NCI-H748 (cell line): Measurements from ENCODE around the gene LEMD1.
"Not testable (repeated sequence)": the region's sequence is repeated elsewhere in the genome, so short reads cannot be mapped to it uniquely, and the experiment has no call there.

Experiments used
- DNase-seq: peaks from one replicate; lab custom pipeline; 2025; ENCODE audit not compliant: unreplicated experiment; lab: John Stamatoyannopoulos, UW

The LEMD1 gene

DNA sequence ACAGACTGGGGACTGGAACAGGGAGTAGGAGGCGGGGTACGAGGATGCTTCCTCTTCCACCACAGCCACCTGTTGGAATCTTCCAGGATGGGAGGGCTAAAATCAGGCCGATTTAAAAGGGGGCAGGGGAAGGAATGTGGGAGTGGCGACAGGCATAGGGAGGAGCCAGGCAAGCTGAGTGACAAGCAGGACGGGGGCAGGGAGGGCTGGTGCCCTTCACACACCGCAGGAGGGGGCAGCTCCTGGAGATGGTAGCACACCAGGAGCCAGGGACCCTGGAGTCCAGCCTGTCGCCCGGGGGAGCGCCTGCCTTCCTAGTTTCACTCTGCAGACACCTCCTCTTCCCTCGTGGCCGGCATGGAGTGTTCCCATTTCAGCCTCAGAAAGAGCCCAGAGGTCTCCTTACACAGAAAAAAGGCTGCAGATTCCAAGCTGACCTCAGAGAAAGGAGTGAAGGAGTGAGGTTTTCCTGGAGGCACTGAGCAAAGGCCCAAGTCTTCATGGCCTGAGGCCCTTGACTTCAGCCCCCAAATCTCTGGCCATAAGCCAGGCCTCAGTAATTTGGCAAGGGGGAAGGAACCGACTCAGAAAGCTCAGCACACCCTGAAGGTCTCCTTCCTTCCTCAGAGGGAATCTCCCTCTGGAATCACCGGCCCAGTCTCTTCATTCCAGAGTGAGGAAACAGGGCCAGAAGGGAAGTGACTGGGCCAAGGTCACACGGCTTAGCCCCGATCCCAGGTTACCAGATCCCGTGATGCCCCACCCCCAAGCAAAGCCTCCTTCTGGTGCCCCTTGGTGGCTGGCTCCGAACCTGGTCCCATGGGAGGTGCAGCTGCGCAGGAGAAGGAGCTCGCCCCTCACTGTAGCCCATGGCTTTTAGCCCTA lies 25.8 kb upstream of the LEMD1 start:
- no peak for DNase-seq

DNA sequence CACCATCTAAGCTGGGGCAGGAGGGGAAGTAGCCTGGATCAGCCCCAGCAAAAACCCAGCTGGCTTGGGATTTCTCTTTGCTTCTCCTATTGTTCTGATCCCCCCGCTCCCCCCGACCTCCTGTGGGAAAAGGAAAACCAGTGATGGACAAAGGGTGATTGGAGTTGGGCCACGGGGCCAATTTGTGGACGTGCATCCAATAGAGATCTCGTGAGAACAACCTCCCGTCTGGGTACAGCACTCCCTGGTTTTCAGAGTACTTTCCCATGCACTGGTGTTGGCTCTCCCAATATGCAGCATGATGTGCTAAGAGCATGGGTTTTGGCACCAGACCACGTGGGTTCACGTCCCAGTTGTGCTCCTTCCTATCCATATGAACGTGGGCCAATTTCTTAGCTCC lies 25.0 kb upstream of the LEMD1 start:
- DNase-seq = no peak

DNA sequence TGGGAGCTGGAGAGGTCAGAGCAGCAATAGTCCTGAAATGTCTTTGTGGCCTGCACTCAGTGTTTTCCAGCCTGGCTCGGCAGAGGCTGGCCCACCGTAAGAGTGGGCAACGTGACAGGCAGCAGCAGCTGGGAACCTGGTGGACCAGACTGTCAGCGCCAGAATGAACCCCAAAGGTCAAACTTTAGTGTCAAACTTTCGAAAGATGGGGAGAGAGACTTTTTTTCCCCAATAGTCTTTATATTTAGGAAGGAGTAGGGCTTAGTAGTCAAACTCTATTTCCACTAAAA lies 23.7 kb upstream of the LEMD1 start:
- DNase-seq = no peak

DNA sequence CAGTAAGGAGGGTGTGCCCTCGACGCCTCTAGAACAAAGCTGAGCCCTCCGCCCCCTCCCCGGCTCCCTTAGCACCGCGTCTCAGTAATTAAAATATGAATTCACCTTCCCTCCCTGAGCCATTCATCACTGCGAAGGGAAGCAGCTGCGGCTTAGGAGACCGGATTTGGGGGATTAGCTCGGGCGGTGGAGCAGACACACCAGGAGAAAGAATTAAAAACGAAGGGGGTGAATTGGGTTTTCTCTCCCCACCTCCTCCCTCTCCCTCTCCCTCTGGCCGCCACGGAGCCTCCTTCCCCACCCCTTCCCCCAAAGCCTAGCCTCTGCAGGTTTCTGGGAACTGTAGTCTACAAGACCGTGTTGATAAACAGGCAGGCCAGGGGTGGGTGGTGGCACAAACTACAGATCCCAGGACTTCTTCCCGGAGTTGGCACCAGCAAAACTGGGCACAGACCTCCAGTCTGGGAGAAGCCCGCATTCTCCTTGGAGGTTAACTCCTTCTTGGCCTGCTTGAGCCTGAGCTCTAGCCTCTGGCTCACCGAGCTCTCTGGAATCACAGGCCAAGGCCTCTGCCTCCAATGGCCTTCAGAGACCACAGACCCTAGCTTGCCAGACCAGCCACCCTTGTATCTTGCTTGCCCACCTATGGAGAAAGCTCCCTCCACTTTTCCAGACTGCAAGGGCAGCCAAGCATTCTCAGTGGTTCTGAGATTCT lies 23.2 kb upstream of the LEMD1 start:
- peak; percentile 71 for DNase-seq

DNA sequence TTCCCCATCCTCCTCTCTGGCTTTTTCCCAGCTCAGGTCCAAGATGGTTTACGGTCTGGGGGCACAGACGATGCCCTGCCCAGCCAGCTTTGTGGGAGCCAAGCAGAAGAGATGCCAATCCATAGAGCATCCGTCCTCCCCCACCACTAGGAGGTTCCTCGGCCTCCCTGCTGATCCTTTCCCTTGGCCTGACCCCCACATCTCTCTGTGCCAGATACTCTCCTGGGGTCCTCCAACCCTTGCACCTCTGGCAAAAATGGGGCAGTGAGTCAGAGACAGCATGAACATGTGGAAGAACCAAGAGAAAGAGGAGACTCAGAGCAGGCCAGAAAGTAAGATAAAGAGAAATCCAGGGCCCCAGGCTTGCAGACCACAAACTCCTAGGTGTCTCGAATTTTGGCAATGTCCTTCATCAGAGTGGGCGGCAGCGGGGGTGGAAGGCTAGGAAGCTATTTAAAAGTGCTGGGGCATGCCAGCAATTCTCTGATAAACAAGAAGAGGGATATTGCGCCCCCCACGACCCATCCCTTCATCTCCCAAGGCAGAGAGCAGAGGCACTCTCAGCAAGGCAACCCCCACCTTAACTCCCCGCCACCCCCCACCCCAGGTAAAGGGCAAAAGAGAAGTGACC lies 22.6 kb upstream of the LEMD1 start:
- DNase-seq = no peak

DNA sequence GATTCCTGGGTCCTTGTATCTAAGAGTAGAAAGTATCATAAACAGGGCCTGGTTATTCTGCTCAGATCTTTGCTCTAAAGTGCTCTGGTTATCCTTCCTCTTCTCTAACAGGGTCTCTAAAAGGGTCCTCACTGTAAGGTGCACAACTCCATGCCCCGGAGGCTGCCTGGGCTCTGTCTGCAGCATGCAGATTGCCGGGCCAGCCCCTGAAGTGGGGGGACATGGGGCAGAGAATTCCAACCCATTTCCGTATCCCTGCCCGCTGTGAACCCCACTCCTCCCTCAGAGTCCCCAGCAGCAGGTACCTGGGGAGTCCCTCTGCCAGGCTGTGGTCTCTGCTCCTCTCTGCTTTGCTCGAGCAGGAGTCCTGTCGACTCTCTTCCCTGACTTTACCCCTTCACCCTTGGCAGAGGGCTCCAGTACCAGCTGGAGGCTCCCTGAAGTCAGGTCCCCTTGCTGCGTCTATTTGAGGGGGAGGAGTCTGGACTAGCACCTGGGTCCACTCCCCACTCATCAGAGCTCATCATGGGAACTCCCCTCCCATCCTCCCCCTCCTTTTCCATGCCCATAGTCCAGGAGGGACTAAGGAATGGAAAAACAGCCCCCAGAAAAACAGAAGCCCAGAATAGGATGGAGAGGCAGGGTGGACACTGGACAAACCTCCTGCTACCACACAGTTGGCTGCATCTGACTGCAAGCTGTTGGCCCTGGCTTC lies 21.9 kb upstream of the LEMD1 start:
- DNase-seq = no peak

DNA sequence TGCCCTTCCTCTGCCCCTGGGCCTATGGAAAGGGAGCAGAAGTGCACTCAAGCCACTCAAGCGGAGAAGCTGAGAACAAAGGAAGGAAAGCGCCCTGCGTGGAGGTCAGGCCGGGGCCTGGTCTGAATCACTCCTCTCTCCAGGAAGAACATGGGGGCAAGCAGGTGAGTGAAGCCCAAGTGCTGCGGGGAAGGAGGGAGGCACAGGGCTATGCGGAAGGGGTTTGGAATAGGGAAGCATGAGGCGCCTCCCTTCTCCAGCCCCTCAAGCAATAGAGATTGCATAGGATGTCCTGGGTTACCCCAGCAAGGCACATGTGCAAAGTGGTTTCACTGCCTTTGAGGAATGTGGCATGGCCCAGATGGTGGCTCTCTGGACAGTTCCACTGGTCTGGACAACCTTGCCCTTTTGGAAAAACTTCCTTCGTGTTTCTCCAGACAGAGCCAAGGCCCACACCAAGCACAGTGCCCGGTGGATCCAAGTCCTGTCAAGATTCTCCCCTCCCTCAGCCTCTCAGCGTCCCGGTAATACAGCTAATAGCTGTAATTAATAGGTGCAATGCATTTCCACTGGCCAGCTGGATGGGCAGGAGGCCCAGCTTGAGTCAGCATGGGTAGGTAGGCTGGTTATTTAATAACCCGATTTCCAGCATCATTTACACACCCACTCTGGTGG lies 20.3 kb upstream of the LEMD1 start:
- DNase-seq = peak; percentile 8

DNA sequence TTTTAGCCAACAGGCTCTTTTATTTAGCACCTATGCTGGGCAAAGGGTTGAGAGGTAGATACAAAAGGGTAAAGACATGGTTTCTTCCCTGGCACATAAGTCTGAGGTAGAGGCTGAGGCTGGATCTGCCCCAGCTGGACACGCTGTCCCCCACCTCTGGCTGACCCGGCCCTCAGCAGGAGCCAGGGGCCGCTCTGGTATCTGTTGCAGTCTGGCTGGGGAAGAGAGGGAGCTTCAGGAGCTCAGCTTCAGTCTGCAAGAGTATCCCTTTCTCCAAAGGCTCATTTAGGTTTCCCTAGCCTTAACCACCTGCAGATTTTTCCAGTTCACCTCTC lies 19.8 kb upstream of the LEMD1 start:
- DNase-seq = no peak

DNA sequence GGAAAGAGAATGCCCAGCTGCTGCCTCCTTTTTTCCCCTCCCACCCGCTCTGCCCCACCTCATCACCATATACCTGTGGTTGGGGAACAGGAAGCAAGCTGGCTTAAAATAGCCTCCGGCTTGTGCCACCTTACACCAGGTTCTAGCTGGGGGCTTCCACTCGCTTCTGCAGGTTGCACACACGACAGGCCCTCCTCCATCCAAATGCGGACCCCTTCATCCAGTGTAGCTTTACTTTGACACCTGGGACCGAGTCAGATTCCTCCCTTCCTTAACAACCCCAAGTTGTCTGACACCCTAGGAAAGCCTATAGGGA lies 19.4 kb upstream of the LEMD1 start:
- DNase-seq = no peak

DNA sequence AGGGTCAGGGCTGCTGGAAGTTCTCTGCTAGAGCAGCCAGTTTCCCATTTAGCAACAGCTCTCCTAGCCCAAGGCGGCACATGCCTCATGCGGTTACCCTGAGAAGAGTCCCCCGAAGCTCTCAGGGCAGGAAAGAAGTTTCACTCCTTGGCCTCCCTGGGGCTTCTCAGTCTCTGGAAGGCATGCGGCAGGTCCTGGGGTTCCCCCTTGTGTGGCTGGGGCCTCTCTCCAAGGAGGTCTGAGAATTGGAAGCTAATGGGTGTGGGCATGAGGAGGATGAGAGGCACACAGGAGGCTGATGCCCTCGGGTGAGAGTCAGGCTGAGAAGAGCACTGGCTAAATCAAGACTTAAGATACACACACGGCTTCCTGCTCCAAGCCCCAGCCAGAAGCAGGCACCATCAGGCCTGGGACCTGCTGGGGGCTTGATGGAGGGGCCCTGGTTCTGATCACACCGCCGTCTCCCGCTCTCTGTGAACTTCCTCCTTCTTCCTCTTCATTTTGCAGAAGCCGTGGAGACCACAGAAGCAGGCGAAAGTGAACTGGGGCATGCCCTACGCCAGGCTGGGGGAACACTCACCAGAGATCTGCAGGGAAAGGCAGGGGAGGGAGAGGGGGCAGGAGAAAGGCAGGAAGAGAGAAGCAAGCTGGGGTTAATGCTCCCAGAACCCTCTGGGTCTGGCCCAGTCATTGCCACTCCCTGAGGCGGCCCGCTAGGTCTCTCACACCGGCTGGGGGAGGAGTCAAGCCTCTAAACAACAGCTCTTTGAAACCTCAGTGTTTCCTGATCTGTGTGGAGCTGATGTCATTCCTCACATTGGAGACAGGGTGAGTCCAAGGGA lies 18.8 kb upstream of the LEMD1 start:
- peak; percentile 51 for DNase-seq

DNA sequence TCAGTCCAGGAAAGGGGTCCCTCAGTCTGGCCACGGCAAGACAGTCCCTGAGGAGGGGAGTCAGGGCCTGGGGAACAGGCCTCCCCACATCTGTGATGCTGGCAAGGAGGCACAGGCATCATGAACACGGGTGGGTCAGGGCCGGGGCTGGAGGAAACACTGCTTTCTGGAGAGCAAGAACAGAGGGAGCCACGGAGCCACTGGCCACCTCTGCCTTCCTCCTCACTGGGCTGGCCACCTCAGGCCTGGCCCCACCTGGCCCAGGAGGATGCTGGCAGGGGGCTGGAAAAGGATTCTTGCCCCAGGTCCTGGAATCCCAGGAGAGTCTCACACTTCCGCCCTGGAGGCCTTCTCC lies 18.2 kb upstream of the LEMD1 start:
- DNase-seq = no peak

DNA sequence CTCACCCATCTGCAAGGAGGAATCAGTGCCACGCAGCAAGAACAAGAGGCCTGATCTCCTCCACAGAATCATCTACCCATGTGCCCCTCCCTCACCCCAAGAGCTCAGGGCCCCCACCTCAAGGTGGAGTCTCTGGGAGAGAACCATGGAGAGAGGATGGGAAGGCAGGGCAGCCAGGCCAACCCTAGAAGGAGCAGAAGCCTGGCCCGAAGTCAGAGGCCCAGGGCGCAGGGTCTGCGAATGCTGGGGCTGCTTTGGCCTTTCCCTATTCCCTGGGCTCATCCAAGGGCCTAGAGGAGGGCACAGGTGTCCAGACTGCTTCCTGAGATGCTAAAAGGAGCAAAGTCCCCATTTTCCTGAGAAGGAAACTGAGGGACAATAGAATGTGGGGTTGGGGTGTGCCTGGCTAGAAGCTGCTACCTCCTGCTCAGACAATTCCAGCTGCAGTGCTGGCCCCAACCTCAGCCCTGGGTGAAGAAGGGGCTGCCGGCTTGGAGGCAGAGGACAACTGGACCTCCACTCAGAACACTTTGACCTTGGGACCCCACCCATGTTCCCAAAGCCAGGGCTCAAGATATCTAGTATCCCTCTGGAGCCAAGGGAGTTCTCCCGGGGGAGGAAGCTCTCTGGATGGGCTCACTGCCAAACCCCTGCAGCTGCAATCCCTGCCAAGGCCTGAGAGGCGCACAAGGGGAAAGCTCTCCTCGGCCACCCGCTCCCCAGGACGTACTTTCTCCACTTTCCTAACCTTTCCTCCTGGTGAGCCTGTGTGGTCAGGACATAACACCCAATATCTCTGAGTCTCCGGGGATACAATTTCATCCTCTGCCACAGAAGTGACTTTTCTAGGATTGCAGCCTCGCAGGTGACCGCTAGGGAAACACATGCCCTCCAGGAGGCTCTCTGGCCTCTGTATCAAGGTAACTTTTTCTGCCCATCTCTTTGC lies 16.6 kb upstream of the LEMD1 start:
- peak; percentile 34 for DNase-seq

DNA sequence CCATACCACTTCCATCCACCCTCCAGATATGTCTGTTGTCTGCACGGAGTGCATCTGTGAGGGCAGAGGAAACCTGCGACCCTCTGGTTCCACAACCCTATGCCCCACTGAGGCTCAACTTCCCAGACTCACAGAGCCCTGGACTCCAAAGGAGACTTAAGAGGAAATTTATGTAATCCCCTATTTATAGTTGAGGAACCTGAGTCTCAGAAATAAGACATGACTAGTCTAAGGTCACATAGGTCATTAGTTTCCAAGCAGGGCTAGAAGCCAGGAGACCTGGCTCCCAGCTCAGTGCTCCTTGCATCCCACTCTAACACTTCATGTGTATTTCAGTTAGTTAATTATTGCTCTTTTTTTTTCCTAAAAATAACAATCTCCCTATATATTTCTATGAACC lies 15.7 kb upstream of the LEMD1 start:
- DNase-seq = no peak

DNA sequence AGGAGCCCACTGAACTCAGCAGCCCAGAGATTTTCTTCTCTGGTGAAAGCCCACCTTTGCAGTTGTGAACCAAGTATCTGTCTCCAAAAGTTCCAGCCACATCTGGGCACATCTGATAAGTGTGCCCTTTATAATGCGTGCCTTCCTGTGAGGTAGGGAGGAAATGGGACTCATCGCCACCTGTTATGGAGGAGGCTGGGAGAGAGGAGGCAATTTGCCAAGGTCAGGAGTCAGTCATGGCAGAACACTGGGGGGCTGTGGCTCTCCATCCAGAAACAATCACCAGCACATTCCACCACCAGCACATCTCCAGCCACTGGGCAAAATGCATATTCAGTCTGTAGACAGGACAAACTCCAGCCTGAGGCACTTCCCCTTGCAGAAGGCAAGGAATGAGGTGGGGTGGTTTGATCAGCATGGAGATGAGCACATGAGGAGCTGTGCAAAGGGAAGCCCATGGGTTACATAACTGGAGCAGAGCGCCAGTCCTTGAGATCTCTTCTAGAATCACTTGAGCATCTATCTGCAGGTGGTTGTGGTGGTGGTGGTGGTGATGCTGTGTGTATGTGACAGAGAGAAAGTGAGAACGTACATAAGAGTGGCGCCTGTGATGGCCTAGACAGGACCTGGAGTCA lies 15.0 kb upstream of the LEMD1 start:
- DNase-seq = no peak

DNA sequence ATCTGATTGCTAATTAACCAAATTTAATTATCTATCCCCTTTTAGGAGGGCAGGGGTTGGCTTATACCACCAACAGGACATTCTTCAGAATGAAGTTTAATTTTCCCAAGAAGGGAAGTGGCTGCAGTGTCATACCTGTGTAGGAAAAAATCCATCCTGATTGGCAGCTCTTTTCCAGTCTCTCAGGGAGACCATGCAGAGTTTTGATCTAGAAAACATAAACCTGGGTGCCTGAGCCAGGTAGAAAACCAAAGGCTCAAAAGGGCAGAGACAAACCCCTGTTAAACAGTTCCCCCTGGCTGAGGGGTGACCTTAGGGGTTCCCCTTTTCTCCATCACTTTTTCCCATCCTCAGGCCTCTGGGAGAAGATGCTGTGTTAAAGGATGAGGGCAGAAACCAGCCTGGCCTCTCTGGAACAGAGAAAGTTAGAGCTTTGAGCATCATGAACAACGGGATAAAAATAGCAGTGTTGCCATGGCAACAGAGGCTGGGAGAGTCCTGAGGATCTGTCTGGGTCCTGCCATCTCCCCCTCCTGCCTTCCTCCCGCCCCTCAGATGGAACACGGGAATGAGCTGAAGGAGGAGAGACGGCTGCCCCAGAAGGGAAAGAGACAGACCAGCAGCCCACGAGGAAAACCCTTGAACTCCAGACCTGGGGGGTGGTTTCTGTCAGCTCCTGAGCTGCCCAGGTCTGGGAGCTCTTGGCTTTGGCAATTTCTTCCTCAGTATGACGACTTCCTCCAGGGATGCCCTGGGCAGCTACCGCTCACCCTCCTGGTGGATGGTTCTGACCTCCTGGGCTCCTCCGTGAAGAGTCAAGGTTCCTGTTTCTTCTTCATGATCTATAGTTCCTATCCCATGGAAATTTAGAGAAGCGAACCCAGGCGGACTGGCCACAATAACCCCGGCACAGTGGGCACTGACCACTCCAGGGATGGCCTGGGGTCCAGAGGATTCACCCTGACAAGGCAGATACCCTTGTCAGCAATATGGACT lies 14.0 kb upstream of the LEMD1 start:
- peak; percentile 64 for DNase-seq

DNA sequence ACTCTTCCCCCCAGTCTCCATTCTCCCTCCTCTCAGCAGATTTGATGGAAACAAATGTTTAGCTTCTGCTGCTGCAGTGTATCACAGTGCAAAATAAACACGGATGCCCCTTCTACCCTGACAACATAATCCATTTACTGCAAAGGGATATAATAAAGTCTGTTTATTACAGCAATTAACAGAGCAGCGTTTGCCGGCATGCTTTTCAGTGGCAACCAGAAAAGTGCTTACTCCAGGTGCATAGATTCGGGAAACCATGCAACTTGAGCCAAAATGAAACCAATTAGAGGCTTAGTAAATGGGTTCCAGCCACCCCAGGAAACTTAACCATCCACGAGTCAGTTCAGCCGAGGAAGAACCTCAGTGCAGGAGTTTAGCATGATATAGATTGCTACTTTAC lies 12.9 kb upstream of the LEMD1 start:
- DNase-seq = peak; percentile 92

DNA sequence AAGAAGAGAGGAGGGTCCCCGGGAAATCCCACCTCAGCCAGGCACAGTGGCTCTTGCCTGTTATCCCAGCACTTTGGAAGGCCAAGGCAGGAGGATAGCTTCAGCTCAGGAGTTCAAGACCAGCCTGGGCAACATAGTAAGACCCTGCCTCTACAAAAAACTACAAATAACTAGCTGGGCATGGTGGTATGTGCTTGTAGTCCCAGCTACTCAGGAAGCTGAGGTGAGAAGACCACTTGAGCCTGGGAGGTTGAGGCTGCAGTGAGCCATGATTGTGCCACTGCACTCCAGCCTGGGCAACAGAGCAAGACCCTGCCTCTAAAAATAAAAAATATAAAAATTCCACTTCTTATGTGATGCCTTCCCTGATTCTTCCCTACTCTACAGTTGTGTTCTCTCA lies 10.8 kb upstream of the LEMD1 start:
- not testable (repeated sequence) for DNase-seq

DNA sequence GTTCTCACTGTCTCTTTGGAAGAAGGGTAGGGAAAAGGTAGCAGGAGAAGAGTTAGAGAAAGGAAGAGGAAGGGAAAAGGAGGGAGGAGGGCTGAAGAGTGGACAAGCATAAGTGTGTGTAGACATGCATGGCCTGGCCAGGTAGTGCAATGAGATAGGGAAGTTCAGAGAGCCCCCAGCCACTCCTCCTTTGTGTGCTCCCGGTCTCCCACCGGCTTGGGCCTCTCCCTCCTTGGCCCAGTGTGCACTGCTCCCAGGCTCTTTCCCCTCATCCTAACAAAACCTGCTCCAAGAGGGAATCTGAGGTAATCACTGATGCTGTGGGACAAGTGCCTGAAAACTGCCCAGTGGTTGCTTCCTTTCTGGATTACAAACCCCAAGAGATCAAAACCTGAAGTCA lies 10.3 kb upstream of the LEMD1 start:
- DNase-seq = no peak
